Heart left ventricle (tissue), 16 donors: ENCODE measurements around the gene SLC25A43. TPM values are rescaled to one million over a fixed set of nuclear protein-coding genes. Genes with fewer than 3 reads are reported as not detected.

Source experiments
- ATAC-seq, 4 donors: fragments of 200-7000 bp; cut with Tn5 transposase; one replicate each; pipeline ENCODE4 v1.9.1; 2020 to 2022; ENCODE audit warnings: moderate library complexity in 4 of 4, mild to moderate bottlenecking in 3 of 4, moderate number of reproducible peaks in 1 of 4
- DNase-seq, 5 donors: peaks; one replicate each; pipeline ENCODE4 v3.0.0-alpha.2; 2020
- H3K27ac ChIP-seq, 12 donors: fragments of 200-600 bp; sonication (generic) in 4 of 12; one replicate each; pipeline versions ENCODE4 v1.5.0 to v1.8.0; 2016 to 2022; ENCODE audit warnings: mild to moderate bottlenecking in 2 of 12
- H3K27me3 ChIP-seq, 9 donors: fragments of 200-600 bp; sonication (generic) in 2 of 9; one replicate each; pipeline versions ENCODE4 v1.5.1 to v1.8.0; 2016 to 2022; ENCODE audit warnings: mild to moderate bottlenecking in 3 of 9
- H3K36me3 ChIP-seq, 9 donors: fragments of 200-600 bp; sonication (generic) in 2 of 9; one replicate each; pipeline versions ENCODE4 v1.5.0 to v1.8.0; 2018 to 2022; ENCODE audit warnings: mild to moderate bottlenecking in 2 of 9
- H3K4me1 ChIP-seq, 12 donors: fragments of 200-600 bp; sonication (generic) in 4 of 12; one replicate each; pipeline versions ENCODE4 v1.5.0 to v1.8.0; 2016 to 2022; ENCODE audit warnings: mild to moderate bottlenecking in 3 of 12
- H3K4me3 ChIP-seq, 12 donors: fragments of 200-600 bp; sonication (generic) in 4 of 12; one replicate each; pipeline versions ENCODE4 v1.5.0 to v1.8.0; 2017 to 2022; ENCODE audit warnings: mild to moderate bottlenecking in 9 of 12, moderate library complexity in 4 of 12
- H3K9me3 ChIP-seq, 12 donors: fragments of 200-600 bp; sonication (generic) in 4 of 12; one replicate each; pipeline versions ENCODE4 v1.5.0 to v1.8.0; 2016 to 2022; ENCODE audit warnings: mild to moderate bottlenecking in 1 of 12
- CTCF ChIP-seq, 12 donors: fragments of 200-600 bp; sonication (generic) in 4 of 12; IDR thresholded peaks; one replicate each; pipeline versions ENCODE4 v1.5.0 to v1.8.0; 2018 to 2022; ENCODE audit warnings: antibody characterized with exemption in 12 of 12, mild to moderate bottlenecking in 5 of 12
- POLR2A ChIP-seq, 2 donors: fragments of 450-650 bp; IDR thresholded peaks; one replicate each; pipeline ENCODE4 v1.6.1; 2017; ENCODE audit warnings: antibody characterized with exemption in 2 of 2, mild to moderate bottlenecking in 2 of 2, moderate library complexity in 2 of 2
- WGBS, 4 donors: extraction: QIAGEN DNeasy Blood & Tissue Kit in 2 of 4; methylation state at CpG; one replicate each; pipeline versions ENCODE4 v1.1.5 to v1.1.7; 2013 to 2018; 5-methylcytosine and 5-hydroxymethylcytosine counted together
- intact Hi-C, 10 donors: fragments of 100-400 bp; cut with DNase I; formaldehyde crosslinking; loops; one replicate each; pipeline versions ENCODE4 v1.11.1 to v1.14.2; 2022
- polyA plus RNA-seq, 2 donors: library from polyadenylated mRNA; stranded (reverse); fragments of 200-250 nt; gene quantifications; one replicate each; pipeline ENCODE4 v1.2.3, GENCODE V29; 2013
- total RNA-seq, 9 donors: library from RNA; depleted of rRNA in 2 of 9; stranded (reverse); fragments of >200 nt in 2 of 9; fragmentation: NEBNext Ultra II Directional in 3 of 9; extraction: Animal tissue kit (Norgen Biotek cat#: 25700) in 3 of 9; gene quantifications; one replicate each; pipeline versions ENCODE4 v1.1.0 to v1.2.4, GENCODE V29; 2016 to 2023
- donor health status: ischemic (EF 13 %, LVEDD 7.1; RV severe dilation, severe dysfunction).
- donor health status: healthy with polysubstance abuse.
- donor health status: DM: no; HTN: yes; CAD: no.
- donor health status: DM: no; HTN: no; CAD: no.
- donor health status: ischemic (EF 25% LVEDD 6.9; RV normal size, moderate dysfunction).
- donor health status: ischemic (EF 25% LVEDD 5.7; RV mildly dilated, moderate dysfunction).
- donor health status: healthy.
- donor health status: DM: yes; HTN: yes; CAD: no.
- donor health status: ischemic (EF 35%, LVEDD 5.7; RV mildly dilated, moderate dysfunction).
- donor health status: nonischemic (EF 11% LVEDD 7.7; RV severe dilation, severe dysfunction).
- donor health status: DM: yes; HTN: yes; CAD: no.
- donor health status: PGD.
- donor health status: ischemic (EF 29% LVEDD 5.4; RV normal size, mild dysfunction).
- donor health status: nonischemic (EF 23%, LVEDD 6.1; RV moderate dilation, normal function).

SLC25A43 gene
- total and polyA plus RNA-seq, 11 donors = 1.7 to 7.8 (median 3.1) TPM

GRCh38 chrX:119469313-119469635, 70.1 kb downstream of the SLC25A43 start:
- no peaks in the 10 kb centered on the region for H3K9me3 ChIP-seq
- H3K27ac ChIP-seq = peak overlapping the region; percentile 91 to 99 (median 96)
- peak overlapping the region; percentile 73 to 100 (median 85) for H3K4me3 ChIP-seq
- H3K36me3 ChIP-seq = peaks cover 0 to 26% (median 16%) of the 10 kb centered on the region in 9 donors
- H3K27me3 ChIP-seq = no peaks in the 10 kb centered on the region
- WGBS, 4 donors = 3 to 60% (median 29%) methylated on average over 7 to 8 of the region's 8 CpGs
- DNase-seq = no peak
- peaks cover 0 to 16% (median 0%) of the 10 kb centered on the region in 12 donors for H3K4me1 ChIP-seq
- intact Hi-C loops = loop anchor here in 2 of 10 donors (1.0 to 10.0 kb wide), 3 partner anchors 42 to 234 kb away; partner anchors contain the start of gene PGRMC1 (in 1 of the 2)
- ATAC-seq = peak in 1 of 4 donors; percentile 8
- TF ChIP-seq CTCF (IDR thresholded peaks at IDR 0.05) (no peak), POLR2A (IDR thresholded peaks at IDR 0.05) (no peak)

DNA sequence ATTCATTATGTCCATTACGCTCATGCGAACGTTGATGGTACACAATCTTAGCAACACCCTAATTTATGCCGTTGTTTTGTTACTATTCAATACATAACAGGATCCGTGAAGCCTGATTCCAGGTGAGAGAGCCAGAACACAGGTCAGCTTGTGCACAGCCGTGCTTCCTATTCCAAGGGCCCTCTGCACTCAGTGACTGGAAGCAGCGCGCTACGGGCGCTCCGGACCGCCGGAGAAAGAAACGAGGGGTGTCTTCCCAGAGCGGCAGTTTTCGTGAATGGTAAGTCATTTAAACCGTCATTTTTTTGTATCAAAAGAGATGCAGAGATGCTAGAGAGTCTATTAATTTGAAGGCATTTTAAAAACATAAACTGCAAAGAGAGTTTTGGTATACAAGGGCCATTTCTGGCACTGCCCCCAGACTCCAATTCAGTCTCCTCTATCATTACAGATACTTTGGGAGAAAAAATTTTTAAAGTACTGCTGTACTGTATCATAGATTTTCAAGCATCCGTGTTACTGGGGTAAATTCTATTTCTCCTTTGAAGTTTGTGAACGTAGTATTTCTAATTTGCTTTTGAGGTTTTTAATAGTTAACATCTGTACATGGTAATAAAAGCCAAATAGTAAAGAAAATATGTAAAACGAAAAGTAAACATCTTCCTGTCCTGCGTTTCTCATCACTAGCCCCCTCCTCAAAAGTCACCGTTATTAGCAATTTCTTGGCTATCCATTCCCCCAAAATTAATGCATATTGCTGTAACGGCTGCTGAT, 75.7 kb downstream of the SLC25A43 start:
- Histone ChIP-seq H3K36me3 (peaks cover 0 to 22% (median 16%) of the 10 kb centered on the region in 9 donors), H3K4me3 (no peak overlapping the region), H3K27me3 (peaks cover 0 to 4% (median 0%) of the 10 kb centered on the region in 9 donors), H3K4me1 (peaks cover 0 to 14% (median 0%) of the 10 kb centered on the region in 12 donors), H3K9me3 (no peaks in the 10 kb centered on the region), H3K27ac (no peak overlapping the region)
- intact Hi-C loops = no loop called here
- DNase-seq = no peak
- TF ChIP-seq CTCF (IDR thresholded peaks at IDR 0.05) (no peak), POLR2A (IDR thresholded peaks at IDR 0.05) (no peak)
- no peak for ATAC-seq
- WGBS, 4 donors = 82 to 92% (median 87%) methylated on average over 23 of the region's 23 CpGs

GRCh38 chrX:119475389-119476101, 76.4 kb downstream of the SLC25A43 start:
- no peak for DNase-seq
- ATAC-seq = no peak
- H3K4me3 ChIP-seq = no peak overlapping the region
- peaks cover 0 to 4% (median 0%) of the 10 kb centered on the region in 9 donors for H3K27me3 ChIP-seq
- H3K4me1 ChIP-seq = peaks cover 0 to 10% (median 0%) of the 10 kb centered on the region in 12 donors
- no peak for TF ChIP-seq CTCF (IDR thresholded peaks at IDR 0.05)
- TF ChIP-seq POLR2A (IDR thresholded peaks at IDR 0.05) = no peak
- WGBS, 4 donors = 75 to 86% (median 81%) methylated on average over 11 of the region's 11 CpGs
- H3K36me3 ChIP-seq = peaks cover 0 to 14% (median 10%) of the 10 kb centered on the region in 9 donors
- H3K9me3 ChIP-seq = no peaks in the 10 kb centered on the region
- intact Hi-C loops = no loop called here
- no peak overlapping the region for H3K27ac ChIP-seq

DNA sequence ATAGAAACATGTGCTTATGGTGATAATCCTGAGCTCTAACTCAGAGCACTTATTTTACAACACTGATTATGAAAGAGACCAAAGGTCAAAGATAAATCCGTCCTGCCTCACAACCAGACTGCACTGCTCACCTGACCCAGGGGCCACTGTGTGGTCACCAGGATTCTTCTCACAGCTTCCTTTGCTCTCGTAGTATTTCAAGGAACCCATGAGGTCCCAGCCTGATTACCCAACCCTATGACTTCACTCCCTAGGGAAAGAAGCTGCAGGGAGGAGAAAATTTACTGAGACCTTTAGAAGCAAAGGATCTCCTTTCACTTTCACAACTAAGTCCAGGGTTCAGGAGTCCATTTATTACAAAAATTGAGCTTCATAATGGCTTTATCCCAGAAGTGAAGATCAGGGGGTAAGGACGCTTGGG, 78.7 kb downstream of the SLC25A43 start:
- TF ChIP-seq CTCF (IDR thresholded peaks at IDR 0.05) (no peak), POLR2A (IDR thresholded peaks at IDR 0.05) (no peak)
- 32 to 46% (median 35%) methylated on average over 3 of the region's 3 CpGs for WGBS, 4 donors
- ATAC-seq = peak in 3 of 4 donors; percentile 24 to 54 (median 45)
- Histone ChIP-seq H3K4me1 (peaks cover 0 to 17% (median 4%) of the 10 kb centered on the region in 12 donors), H3K36me3 (no peaks in the 10 kb centered on the region), H3K27me3 (peaks cover 0 to 4% (median 0%) of the 10 kb centered on the region in 9 donors), H3K27ac (peak overlapping the region in 8 of 12 donors; percentile 5 to 64 (median 27)), H3K4me3 (peak overlapping the region in 4 of 12 donors; percentile 6 to 18 (median 16)), H3K9me3 (no peaks in the 10 kb centered on the region)
- intact Hi-C loops = no loop called here
- peak in 1 of 5 donors; percentile 8 for DNase-seq
